Measurements from ENCODE around the gene EYA3. TPM values are rescaled to one million over a fixed set of nuclear protein-coding genes. Genes with fewer than 3 reads are reported as not detected.

Gene EYA3
- total RNA-seq, 1 experiment from 2014 or later, result 32.7 TPM

DNA sequence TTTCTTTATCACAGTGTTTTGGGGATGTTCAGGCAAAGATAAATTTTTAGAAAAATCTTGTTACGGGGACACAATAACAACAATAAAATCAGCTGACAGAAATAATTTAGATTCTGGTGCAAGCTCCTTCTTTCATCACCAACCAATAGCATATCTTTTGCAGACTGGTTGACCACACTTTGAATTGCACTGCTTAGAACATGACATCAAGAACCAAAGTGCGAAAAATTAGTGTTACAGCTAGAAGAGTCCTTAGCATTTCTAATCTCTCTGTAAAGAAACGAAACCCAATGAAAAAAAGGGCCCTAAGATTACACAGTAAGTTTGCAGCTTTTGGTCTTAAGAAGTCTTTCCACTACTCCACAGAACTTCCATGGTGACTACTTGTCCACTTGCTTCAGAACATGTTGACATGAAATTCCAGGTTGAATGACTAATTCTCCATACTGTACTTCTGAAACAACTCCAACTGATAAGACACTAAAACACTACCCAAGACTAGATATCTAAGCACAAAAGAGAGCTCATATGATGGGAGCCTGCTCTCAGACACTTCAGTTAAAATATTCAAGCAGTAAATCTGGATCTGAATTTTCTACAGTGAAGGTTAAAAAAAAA is 97.4 kb downstream of the EYA3 start:
- H3K27me3 ChIP-seq (ENCODE audit: insufficient read depth, low read length), result no peaks in the 10 kb centered on the region
- H3K14ac ChIP-seq (ENCODE audit: insufficient read depth, low read length), result no peak overlapping the region
- H2BK20ac ChIP-seq (ENCODE audit: low read depth, low read length, poor library complexity, severe bottlenecking), result no peak overlapping the region
- no peaks in the 10 kb centered on the region for H3K9me3 Mint-ChIP-seq
- DNase-seq, result no peak
- H4K91ac ChIP-seq (ENCODE audit: insufficient read length, low read depth, low read length), result no peak overlapping the region
- H3T11ph ChIP-seq (ENCODE audit: low read length), result no peak overlapping the region
- no peak overlapping the region for H2BK120ac ChIP-seq (ENCODE audit: low read depth, low read length, poor library complexity, severe bottlenecking)
- no peaks in the 10 kb centered on the region for H3K23me2 ChIP-seq (ENCODE audit: insufficient read length, low read depth, low read length, poor library complexity, severe bottlenecking)
- no peaks in the 10 kb centered on the region for H3K79me2 ChIP-seq (ENCODE audit: insufficient read depth, low read length)
- no peak overlapping the region for H3K56ac ChIP-seq (ENCODE audit: insufficient read length, low read depth, low read length)
- no peak overlapping the region for H3K4me3 Mint-ChIP-seq
- H3K9ac ChIP-seq (ENCODE audit: extremely low read depth, insufficient read length, low read length), result no peak overlapping the region
- H2AK5ac ChIP-seq (ENCODE audit: insufficient read length, low read length), result no peak overlapping the region
- TF ChIP-seq, protein P1, sequence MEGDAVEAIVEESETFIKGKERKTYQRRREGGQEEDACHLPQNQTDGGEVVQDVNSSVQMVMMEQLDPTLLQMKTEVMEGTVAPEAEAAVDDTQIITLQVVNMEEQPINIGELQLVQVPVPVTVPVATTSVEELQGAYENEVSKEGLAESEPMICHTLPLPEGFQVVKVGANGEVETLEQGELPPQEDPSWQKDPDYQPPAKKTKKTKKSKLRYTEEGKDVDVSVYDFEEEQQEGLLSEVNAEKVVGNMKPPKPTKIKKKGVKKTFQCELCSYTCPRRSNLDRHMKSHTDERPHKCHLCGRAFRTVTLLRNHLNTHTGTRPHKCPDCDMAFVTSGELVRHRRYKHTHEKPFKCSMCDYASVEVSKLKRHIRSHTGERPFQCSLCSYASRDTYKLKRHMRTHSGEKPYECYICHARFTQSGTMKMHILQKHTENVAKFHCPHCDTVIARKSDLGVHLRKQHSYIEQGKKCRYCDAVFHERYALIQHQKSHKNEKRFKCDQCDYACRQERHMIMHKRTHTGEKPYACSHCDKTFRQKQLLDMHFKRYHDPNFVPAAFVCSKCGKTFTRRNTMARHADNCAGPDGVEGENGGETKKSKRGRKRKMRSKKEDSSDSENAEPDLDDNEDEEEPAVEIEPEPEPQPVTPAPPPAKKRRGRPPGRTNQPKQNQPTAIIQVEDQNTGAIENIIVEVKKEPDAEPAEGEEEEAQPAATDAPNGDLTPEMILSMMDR (conservative IDR thresholded peaks at IDR 0.05), result no peak
- no peaks in the 10 kb centered on the region for H3K79me1 ChIP-seq (ENCODE audit: insufficient read depth, low read depth, low read length, poor library complexity, severe bottlenecking)
- no peaks in the 10 kb centered on the region for H4K20me1 ChIP-seq (ENCODE audit: control insufficient read depth, insufficient read depth, insufficient read length)
- no peak overlapping the region for H3K27ac ChIP-seq (ENCODE audit: insufficient read length, low read depth, low read length)
- WGBS (ENCODE audit: extremely low coverage, insufficient read length, low lambda C conversion rate), result no CpG with 5 or more reads among the region's 3 CpGs
- no peak overlapping the region for H3K4me2 ChIP-seq (ENCODE audit: insufficient read depth, insufficient read length, low read length)
- no peak overlapping the region for H4K5ac ChIP-seq (ENCODE audit: insufficient read length, low read depth, low read length)
- H2BK5ac ChIP-seq (ENCODE audit: insufficient read length, low read length), result no peak overlapping the region
- no peaks in the 10 kb centered on the region for H3K9me3 ChIP-seq (ENCODE audit: control insufficient read depth, low read depth, low read length)
- H4K8ac ChIP-seq (replicated peaks; ENCODE audit: insufficient read length, low read depth, low read length), result no peak overlapping the region
- no peak overlapping the region for H2AFZ ChIP-seq (ENCODE audit: low read length)
- peaks cover 10 to 64% (median 40%) of the 10 kb centered on the region in 3 experiments; a peak in 6 of 7 replicates for H3K36me3 Mint-ChIP-seq (ENCODE audit: insufficient read depth in 1 of 3, low read depth in 3 of 3)
- no peaks in the 10 kb centered on the region for H3K4me1 Mint-ChIP-seq
- no peak overlapping the region for H3K4ac ChIP-seq (ENCODE audit: low read depth, low read length)
- H2BK12ac ChIP-seq (ENCODE audit: insufficient read length, low read depth, low read length), result no peak overlapping the region
- H3K27ac Mint-ChIP-seq, result no peak overlapping the region
- H3K18ac ChIP-seq (ENCODE audit: insufficient read length, low read depth, low read length), result no peak overlapping the region
- H3K4me1 ChIP-seq (ENCODE audit: insufficient read depth, low read length), result no peaks in the 10 kb centered on the region
- no peak overlapping the region for H2BK15ac ChIP-seq (ENCODE audit: low read depth, low read length)
- no peak overlapping the region for H3K23ac ChIP-seq (ENCODE audit: insufficient read length, low read depth, low read length)
- H3K27me3 Mint-ChIP-seq (ENCODE audit: low read depth), result no peaks in the 10 kb centered on the region

Measured in H9 (cell line).